Epithelial cell of proximal tubule (primary cell): ENCODE results near the gene ATRN. TPM values are rescaled to one million over a fixed set of nuclear protein-coding genes. Genes with fewer than 3 reads are reported as not detected.

Experiments
- DNase-seq: peaks from one replicate; pipeline ENCODE4 v3.0.0-alpha.2; 2011; ENCODE audit warnings: low read depth
- H3K4me3 ChIP-seq: 2 replicates; pipeline ENCODE4 v1.5.1; 2011; ENCODE audit warnings: low read depth, mild to moderate bottlenecking, low read length
- total RNA-seq: library from RNA; depleted of rRNA; stranded (reverse); fragments of >200 nt; gene quantifications from 2 replicates; pipeline ENCODE4 v1.2.3, GENCODE V29; 2015
- TF ChIP-seq, protein P1 (sequence below): conservative IDR thresholded peaks from 2 replicates; pipeline ENCODE4 v1.5.1; 2012; ENCODE audit warnings: low read depth, mild to moderate bottlenecking, low read length

The ATRN gene
- total RNA-seq, 1 donor from 2014 or later, result 15.4 TPM

DNA sequence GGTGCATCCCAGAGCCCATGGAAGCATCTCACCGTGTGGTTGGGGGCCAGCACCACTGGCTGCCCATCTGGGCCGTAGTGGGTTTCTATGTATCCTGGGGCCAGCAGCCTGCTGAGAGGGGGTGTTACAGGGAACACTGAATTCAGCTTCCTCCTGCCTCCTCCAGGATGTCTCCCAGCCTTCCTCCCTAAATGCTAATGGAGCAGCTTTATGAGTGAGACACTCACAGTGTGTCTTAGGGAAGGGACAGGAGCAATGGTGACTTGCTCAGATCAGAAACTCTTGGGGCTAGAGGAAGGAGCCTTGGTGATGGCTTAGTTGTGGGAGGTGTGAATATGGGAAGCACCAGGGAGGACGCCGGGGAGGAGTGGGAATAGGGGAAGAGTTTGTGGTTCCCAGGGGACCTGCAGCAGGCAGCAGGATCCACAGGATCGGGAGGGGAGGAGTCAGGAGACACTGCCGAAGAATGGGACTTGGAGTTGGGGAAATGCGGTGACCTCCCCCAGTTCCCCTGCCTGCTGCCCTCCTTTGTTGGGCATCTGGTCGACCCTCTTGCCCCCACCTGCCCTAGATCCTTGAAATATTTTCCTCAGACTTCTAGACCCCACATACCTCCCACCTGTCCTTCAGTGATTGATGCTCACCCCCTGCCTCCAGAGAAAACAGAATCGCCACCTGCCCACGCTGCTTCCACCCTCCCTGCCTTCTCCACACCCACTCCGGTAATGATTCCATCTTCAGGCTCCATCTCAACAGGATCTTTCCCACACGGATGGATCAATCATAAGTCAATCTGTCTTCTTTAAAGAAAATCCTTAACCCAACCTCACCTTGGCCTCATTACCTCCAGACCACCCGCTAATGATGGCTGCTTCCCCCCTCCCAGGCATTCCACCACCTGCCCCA lies 204.4 kb downstream of the ATRN start:
- no peak for DNase-seq

DNA sequence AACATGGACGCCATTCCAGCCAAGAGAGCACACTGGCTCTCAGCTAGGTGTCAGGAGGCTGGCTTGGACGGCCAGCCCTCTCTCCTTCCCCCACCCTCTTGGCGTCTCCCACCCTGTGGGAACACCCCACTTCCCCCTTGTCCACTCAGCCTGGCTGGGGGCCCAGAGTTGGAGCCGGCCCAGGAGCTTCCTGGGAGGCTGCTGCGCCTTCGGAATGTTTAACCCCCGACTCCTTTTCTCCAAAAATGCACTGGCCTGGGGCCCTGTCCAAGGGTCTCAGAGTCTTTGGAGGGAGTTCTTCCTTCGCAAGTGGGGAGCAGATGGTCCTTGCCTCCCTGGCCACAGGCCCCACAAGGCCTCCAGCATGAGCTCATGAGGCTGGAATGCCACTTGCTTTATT lies 206.9 kb downstream of the ATRN start:
- H3K4me3 ChIP-seq, result no peak overlapping the region
- TF ChIP-seq, protein P1, sequence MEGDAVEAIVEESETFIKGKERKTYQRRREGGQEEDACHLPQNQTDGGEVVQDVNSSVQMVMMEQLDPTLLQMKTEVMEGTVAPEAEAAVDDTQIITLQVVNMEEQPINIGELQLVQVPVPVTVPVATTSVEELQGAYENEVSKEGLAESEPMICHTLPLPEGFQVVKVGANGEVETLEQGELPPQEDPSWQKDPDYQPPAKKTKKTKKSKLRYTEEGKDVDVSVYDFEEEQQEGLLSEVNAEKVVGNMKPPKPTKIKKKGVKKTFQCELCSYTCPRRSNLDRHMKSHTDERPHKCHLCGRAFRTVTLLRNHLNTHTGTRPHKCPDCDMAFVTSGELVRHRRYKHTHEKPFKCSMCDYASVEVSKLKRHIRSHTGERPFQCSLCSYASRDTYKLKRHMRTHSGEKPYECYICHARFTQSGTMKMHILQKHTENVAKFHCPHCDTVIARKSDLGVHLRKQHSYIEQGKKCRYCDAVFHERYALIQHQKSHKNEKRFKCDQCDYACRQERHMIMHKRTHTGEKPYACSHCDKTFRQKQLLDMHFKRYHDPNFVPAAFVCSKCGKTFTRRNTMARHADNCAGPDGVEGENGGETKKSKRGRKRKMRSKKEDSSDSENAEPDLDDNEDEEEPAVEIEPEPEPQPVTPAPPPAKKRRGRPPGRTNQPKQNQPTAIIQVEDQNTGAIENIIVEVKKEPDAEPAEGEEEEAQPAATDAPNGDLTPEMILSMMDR, result no peak
- DNase-seq, result no peak

More for the DNA sequence above, 204.4 kb downstream of the ATRN start:
- no peak overlapping the region for H3K4me3 ChIP-seq
- TF ChIP-seq, protein P1, result no peak

DNA sequence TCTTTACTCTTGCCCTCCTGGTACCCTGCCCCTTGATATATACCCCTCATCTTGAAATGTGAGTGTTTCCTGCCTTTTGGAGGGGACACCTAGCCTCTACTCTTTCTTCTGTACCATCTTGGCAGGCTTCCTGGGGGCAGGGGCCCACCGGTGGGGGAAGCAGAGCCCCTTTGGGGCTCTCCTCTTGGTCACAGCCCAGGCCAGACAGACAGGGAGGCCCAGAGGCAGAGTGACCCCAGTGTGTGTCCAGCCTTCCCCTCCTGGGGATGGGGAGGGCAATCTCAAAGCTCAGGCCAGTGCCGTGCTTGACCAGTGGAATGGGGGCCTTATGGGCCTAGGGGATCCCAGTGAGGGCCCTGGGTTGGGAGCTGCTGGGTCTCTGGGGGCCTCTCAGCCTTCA lies 207.4 kb downstream of the ATRN start:
- DNase-seq, result no peak
- TF ChIP-seq, protein P1, result no peak
- no peak overlapping the region for H3K4me3 ChIP-seq

DNA sequence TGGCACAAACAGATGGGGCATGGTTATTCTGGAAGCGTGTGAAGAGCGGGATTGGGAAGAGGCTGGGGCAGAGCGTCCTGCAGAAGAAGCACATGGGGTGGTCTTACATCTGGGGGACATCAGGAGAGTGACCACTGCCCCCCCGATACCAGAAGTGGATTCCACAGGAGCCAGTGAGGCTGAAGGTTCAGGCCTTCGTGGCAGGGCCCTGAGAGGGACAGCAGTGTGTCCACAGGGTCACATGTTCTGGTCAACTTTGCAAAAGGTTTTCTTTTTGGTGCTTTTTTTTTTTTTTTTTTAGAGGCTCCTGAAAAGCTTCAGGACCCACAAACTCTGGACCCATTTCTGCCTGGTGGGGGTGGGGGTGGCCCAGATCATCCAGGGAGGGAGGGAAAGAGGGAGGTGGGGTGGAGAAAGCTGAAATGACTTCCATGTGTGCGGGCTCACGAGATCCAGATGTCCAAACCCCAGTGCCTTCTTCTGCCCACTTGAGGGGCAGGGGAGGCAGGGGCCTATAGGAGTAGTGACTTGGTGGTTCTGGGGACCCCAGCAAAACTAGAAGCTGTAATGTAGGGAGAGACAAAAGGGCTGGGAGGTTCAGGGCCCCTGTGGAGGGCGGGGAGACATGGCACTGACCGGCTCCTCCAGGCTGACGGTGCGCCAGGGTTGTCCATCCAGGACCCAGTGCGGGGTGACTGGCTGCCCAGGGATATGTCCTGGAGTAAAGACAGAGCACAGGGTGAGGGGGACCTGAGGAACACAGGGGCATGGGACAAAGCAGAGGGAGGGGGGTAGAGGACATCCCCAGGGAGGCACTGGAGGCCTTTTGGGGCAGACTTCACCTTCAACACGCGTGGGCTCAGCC lies 208.3 kb downstream of the ATRN start:
- TF ChIP-seq, protein P1, result no peak
- H3K4me3 ChIP-seq, result no peak overlapping the region
- no peak for DNase-seq

DNA sequence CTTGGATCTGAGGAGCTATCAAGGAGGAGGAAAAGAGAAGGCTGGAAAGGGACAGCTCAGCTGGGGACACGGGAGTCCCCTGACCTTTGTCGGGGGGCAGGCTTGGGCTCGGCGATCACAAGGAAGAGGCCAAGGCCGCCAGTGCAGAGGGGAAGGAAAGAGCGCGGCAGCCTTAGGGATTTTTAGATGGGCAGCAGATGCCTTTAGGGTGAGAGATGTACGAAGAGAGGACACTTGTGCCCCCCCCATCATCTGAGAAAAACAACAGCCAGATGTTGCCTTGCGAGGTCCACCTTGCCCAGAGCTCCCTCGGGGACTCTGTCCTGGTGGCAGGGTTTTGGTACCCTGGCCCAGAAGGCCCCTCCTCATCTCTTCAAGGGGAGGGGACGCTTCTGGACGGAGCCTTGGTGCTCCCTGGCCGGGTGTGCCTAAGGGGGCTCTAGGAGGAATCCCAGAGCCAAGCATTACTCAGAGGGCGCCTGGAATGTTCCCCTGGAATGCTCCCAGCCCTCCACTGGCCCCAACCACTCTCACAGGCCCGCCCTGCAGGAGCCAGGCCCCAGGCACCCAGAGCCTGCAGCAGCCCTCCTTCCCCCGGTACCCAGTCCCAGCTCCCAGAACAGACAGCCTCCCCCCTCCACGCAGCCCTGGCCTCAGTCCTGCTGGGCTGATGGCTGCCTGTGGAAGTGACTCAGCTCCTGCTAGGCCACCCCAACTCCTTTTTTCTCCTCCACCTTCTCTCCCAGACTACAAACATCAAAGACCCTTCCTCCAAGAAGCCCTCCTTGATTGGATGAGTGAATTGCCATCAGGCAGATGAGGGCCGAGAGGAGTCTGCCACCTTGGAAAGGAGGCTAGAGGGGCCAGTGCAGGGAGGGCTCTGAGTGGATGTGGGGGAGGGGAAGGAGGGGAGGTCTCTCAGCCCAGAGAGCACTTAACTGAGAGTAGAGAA lies 209.2 kb downstream of the ATRN start:
- TF ChIP-seq, protein P1, result no peak
- no peak for DNase-seq
- H3K4me3 ChIP-seq, result no peak overlapping the region

DNA sequence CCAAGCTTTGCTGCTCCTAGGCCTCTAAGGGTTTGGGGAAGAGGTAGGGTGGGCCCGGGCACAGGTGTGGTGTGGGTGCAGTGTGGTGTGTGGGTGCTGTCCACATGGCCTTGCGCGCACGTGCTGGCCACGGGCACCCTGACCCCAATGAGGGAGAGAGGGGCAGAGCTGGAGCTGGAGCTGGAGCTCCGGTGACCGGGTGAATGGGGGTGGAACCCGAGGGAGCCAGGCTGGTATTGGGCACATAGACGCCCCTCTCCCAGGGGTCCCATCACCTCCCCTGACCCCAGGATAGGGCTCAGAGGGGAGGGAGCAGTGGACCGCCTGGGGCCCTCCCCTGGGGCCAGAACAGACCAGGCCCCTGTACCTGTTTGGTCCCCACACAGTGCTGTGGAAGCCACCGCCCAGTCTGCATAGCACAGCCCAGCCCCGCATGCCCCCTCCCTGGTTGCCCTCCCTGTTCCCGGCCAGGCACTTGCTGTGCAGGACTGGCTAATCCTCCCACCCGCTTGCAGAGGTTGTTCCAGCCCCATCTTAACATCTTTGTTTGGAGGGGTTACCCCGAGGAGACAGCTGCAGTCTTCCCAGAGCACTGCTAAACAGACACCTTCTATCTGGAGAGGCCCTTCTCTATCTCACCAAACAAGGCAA lies 210.0 kb downstream of the ATRN start:
- DNase-seq, result no peak
- TF ChIP-seq, protein P1, result no peak
- H3K4me3 ChIP-seq, result no peak overlapping the region
